K562 (cell line): ENCODE results near the gene CCP110. TPM values are rescaled to one million over a fixed set of nuclear protein-coding genes. Genes with fewer than 3 reads are reported as not detected.

Source experiments
- ATF3 ChIP-seq, 2 experiments: fragments of 450-650 bp in 1 of 2; sonication (generic) in 1 of 2; formaldehyde crosslinking in 1 of 2; IDR thresholded peaks in 1 of 2; conservative IDR thresholded peaks in 1 of 2; 2 replicates each; pipeline versions ENCODE4 v1.6.1 to v1.8.1; 2016 to 2023; ENCODE audit warnings: mild to moderate bottlenecking in 2 of 2, moderate library complexity in 2 of 2, inconsistent platforms in 1 of 2, missing genetic modification reagents in 1 of 2
- ATF7 ChIP-seq: fragments of 450-650 bp; IDR thresholded peaks from 2 replicates; pipeline ENCODE4 v1.7.1; 2014; ENCODE audit warnings: mild to moderate bottlenecking, moderate library complexity
- E2F5 ChIP-seq: sonication (generic); formaldehyde crosslinking; IDR thresholded peaks from 2 replicates; pipeline ENCODE4 v1.8.0; 2022; ENCODE audit warnings: mild to moderate bottlenecking, missing genetic modification reagents
- ETV6 ChIP-seq, 3 experiments: fragments of 150-350 bp in 1 of 3; sonication (generic) in 1 of 3; formaldehyde crosslinking in 1 of 3; IDR thresholded peaks; 2 replicates each; pipeline versions ENCODE4 v1.6.1 to v1.8.0; 2014 to 2022; ENCODE audit warnings: borderline replicate concordance in 2 of 3, low read depth in 2 of 3, antibody characterized with exemption in 1 of 3, low read length in 1 of 3, mild to moderate bottlenecking in 1 of 3, missing genetic modification reagents in 1 of 3
- GATAD2A ChIP-seq: fragments of 450-650 bp; IDR thresholded peaks from 2 replicates; pipeline ENCODE4 v1.6.1; 2017
- GMEB1 ChIP-seq: fragments of 250-450 bp; sonication (Bioruptor Pico); IDR thresholded peaks from 2 replicates; pipeline ENCODE4 v1.4.0; 2020; ENCODE audit warnings: mild to moderate bottlenecking
- MECOM ChIP-seq: fragments of 250-450 bp; sonication (Bioruptor Pico); IDR thresholded peaks from 2 replicates; pipeline ENCODE4 v1.8.0; 2022; ENCODE audit warnings: inconsistent platforms
- POLR2AphosphoS5 ChIP-seq: IDR thresholded peaks from 2 replicates; pipeline ENCODE4 v1.6.1; 2011; ENCODE audit warnings: mild to moderate bottlenecking, low read depth, low read length, moderate library complexity; ENCODE audit not compliant: control insufficient read depth, insufficient read depth
- PTRF ChIP-seq: fragments of 450-650 bp; IDR thresholded peaks from 2 replicates; pipeline ENCODE4 v1.6.1; 2016; ENCODE audit warnings: mild to moderate bottlenecking, missing genetic modification characterization, missing compliant biosample characterization
- RBM34 ChIP-seq: fragments of 200-400 bp; formaldehyde crosslinking; IDR thresholded peaks from 2 replicates; pipeline ENCODE4 v1.6.1; 2018; ENCODE audit warnings: low read length, borderline replicate concordance; ENCODE audit not compliant: insufficient read depth
- SNAPC5 ChIP-seq: fragments of 250-450 bp; sonication (Bioruptor Pico); IDR thresholded peaks from 2 replicates; pipeline ENCODE4 v1.8.0; 2021; ENCODE audit warnings: moderate library complexity, mild to moderate bottlenecking, inconsistent platforms
- SPI1 ChIP-seq: IDR thresholded peaks from 2 replicates; pipeline ENCODE4 v1.6.1; 2011; ENCODE audit warnings: low read depth, low read length, control low read depth, borderline replicate concordance
- SRSF1 ChIP-seq: fragments of 200-400 bp; formaldehyde crosslinking; IDR thresholded peaks from 2 replicates; pipeline ENCODE4 v1.6.1; 2017; ENCODE audit warnings: mild to moderate bottlenecking, low read depth, low read length, moderate library complexity
- STAG1 ChIP-seq: sonication (generic); formaldehyde crosslinking; IDR thresholded peaks from 2 replicates; pipeline ENCODE4 v1.5.0; 2020; ENCODE audit warnings: missing genetic modification reagents, borderline replicate concordance
- TRIM24 ChIP-seq, 2 experiments: fragments of 450-650 bp; IDR thresholded peaks; 2 replicates each; pipeline ENCODE4 v1.6.1; 2016
- ZNF408 ChIP-seq: fragments of 250-450 bp; sonication (Bioruptor Pico); IDR thresholded peaks from 2 replicates; pipeline ENCODE4 v1.4.0; 2020; ENCODE audit warnings: low read depth, mild to moderate bottlenecking, moderate library complexity
- ZNF592 ChIP-seq: fragments of 450-650 bp; IDR thresholded peaks from 2 replicates; pipeline ENCODE4 v1.6.1; 2017; ENCODE audit warnings: antibody characterized with exemption, mild to moderate bottlenecking
- ZNF655 ChIP-seq: fragments of 250-450 bp; sonication (Bioruptor Pico); IDR thresholded peaks from 2 replicates; pipeline ENCODE4 v1.5.0; 2021
- polyA plus RNA-seq, 8 experiments: library from polyadenylated mRNA; depleted of rRNA in 4 of 8; stranded (reverse) in 5 of 8; unstranded in 3 of 8; fragments of >200 nt; fragmentation: Nextera tagmentation in 2 of 8; fragmentation: Illumina TruSeq in 1 of 8; extraction: Ambion mirVana in 2 of 8; extraction: Trizol in 1 of 8; gene quantifications; 2 replicates each; pipeline versions ENCODE4 v1.2.1 to v1.2.3, GENCODE V29; 2011 to 2014; ENCODE audit warnings: inconsistent platforms in 1 of 8, missing spikeins in 1 of 8
- total RNA-seq, 7 experiments: library from RNA; depleted of rRNA in 6 of 7; stranded (reverse); fragments of >200 nt in 6 of 7; fragmentation: Illumina TruSeq in 2 of 7; extraction: Trizol in 2 of 7; gene quantifications; 2 replicates each; pipeline versions ENCODE4 v1.2.1 to v1.2.3, GENCODE V29; 2011 to 2021; ENCODE audit warnings: low replicate concordance in 1 of 7

CCP110 gene
- total and polyA plus RNA-seq, 9 of the 15 experiments (the other 6 are each of a cell fraction or from before 2014, with no cell fraction given): 3.5 to 16.1 (median 12.1) TPM

- TF ChIP-seq ATF3 (IDR thresholded peaks at IDR 0.05) (peak; percentile 87), ATF3 (CRISPR knock-in tag; conservative IDR thresholded peaks at IDR 0.05) (no peak), ZNF408 (no peak), SNAPC5 (CRISPR knock-in tag) (no peak), TRIM24 (IDR thresholded peaks at IDR 0.05) (peak; percentile 74 to 88; a peak in 3 of 4 replicates), ATF7 (peak; percentile 66), SPI1 (no peak), GMEB1 (CRISPR knock-in tag) (no peak), STAG1 (CRISPR knock-in tag) (no peak), POLR2AphosphoS5 (peak; percentile 89), ZNF592 (0 out of 2 replicates have a peak, but pooled peaks have one; percentile 38), ZNF655 (CRISPR knock-in tag) (no peak), PTRF (no peak), GATAD2A (0 out of 2 replicates have a peak, but pooled peaks have one; percentile 40), E2F5 (CRISPR knock-in tag) (no peak), MECOM (CRISPR knock-in tag) (no peak), SRSF1 (no peak), ETV6 (IDR thresholded peaks at IDR 0.05; ENCODE audit: borderline replicate concordance in 1 of 2, low read depth in 2 of 2, low read length in 1 of 2) (peak in 1 of 2 experiments; percentile 37; a peak in 1 of 4 replicates), ETV6 (CRISPR knock-in tag; IDR thresholded peaks at IDR 0.05; ENCODE audit: borderline replicate concordance) (no peak), RBM34 (no peak)
Observed at GRCh38 chr16:19520861-19521331, 2.8 kb upstream of the CCP110 start (continued).
